NB4 (cell line): ENCODE results near the gene CAMTA1.

Source experiments
- MYC ChIP-seq: IDR thresholded peaks from 2 replicates; pipeline ENCODE4 v1.6.1; 2011; ENCODE audit warnings: low read depth, low read length
- POLR2A ChIP-seq: IDR thresholded peaks from 2 replicates; pipeline ENCODE4 v1.6.1; 2011; ENCODE audit warnings: mild to moderate bottlenecking; ENCODE audit not compliant: insufficient read length; ENCODE audit errors: extremely low read depth
- TF ChIP-seq, protein P1 (sequence below): IDR thresholded peaks from one replicate; pipeline ENCODE4 v1.5.1; 2012; ENCODE audit warnings: low read depth, low read length

DNA sequence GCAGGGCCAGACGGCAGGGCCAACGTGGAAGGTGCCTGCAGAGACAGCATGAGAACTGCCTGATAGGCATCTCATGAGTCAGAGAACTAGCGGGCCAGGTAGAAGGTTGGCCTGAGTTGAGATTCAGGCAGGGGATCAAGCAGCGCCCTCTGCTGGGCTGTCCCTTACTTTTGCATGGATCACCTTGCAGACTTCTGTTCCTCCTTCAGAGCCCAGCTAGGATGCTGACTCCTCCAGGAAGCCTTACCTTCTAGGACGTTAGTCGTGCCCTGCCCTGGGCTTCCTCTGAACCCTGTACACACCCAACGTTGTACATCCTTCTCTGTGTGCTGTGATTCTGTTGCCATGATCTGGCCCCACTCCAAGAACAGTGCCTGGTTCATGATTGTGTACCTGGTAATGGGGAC lies 754.5 kb downstream of the CAMTA1 start:
- TF ChIP-seq, protein P1, sequence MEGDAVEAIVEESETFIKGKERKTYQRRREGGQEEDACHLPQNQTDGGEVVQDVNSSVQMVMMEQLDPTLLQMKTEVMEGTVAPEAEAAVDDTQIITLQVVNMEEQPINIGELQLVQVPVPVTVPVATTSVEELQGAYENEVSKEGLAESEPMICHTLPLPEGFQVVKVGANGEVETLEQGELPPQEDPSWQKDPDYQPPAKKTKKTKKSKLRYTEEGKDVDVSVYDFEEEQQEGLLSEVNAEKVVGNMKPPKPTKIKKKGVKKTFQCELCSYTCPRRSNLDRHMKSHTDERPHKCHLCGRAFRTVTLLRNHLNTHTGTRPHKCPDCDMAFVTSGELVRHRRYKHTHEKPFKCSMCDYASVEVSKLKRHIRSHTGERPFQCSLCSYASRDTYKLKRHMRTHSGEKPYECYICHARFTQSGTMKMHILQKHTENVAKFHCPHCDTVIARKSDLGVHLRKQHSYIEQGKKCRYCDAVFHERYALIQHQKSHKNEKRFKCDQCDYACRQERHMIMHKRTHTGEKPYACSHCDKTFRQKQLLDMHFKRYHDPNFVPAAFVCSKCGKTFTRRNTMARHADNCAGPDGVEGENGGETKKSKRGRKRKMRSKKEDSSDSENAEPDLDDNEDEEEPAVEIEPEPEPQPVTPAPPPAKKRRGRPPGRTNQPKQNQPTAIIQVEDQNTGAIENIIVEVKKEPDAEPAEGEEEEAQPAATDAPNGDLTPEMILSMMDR = peak; percentile 64
- TF ChIP-seq MYC (no peak), POLR2A (no peak)
